NCI-H524 treated with DMSO at 0.1 percent for 48 hours (cell line): ENCODE results near the gene KASH5.
"Not testable (repeated sequence)": the region's sequence is repeated elsewhere in the genome, so short reads cannot be mapped to it uniquely, and the experiment has no call there.

Experiments
- DNase-seq: peaks from one replicate; lab custom pipeline; 2025; lab: John Stamatoyannopoulos, UW

Gene KASH5

GRCh38 chr19:49362048-49362928, 25.8 kb upstream of the KASH5 start, which contains the start of gene TEAD2:
Gene TEAD2 (minus strand): TSS chr19:49362416. CDS start chr19:49360075, 2,341 bp downstream.
- no peak for DNase-seq

DNA sequence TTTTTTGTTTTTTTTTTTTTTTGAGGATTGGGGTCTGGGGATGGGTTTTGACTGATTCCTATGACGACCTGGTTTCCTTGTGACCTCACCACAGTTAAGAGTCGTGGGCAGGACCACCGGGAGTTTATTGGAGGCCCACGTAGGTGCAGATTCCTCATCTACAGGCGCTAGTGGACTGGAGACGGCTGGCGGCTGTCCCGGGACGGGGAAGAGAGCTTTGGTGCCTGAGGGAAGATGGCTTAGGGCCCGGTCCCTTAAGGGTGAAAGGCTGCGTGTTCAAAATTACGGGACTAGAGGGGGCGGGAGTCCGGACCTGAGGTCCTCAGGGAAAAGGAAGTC, 25.2 kb upstream of the KASH5 start:
- DNase-seq: no peak

GRCh38 chr19:49363268-49364082, 24.6 kb upstream of the KASH5 start, which contains the start of gene DKKL1:
Gene DKKL1 (plus strand): TSS chr19:49363877. CDS start chr19:49363999, 122 bp downstream.
- peak; percentile 58 for DNase-seq

DNA sequence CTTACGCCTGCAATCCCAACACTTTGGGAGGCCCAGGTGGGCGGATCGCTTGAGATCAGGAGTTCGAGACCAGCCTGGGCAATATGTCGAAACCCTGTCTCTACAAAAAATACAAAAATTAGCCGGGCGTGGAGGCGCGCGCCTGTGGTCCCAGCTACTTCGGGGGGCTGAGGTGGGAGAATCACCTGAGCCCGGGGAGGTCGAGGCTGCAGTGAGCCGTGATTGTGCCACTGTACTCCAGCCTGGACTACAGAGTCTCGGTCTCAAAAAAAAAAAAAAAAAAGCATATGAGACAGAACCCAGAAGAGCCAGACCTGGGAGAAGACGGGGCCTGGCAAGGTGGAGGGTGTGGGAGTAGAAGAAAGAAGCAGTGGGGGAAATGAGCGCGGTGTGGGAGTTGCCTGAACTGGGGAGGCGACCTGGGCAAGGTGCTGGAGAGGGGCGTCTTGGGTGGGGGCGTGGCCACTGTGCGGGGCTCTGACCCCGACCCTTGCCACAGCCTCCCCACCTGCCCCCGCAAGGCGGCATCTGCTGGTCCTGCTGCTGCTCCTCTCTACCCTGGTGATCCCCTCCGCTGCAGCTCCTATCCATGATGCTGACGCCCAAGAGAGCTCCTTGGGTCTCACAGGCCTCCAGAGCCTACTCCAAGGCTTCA, 23.8 kb upstream of the KASH5 start:
- DNase-seq: no peak

DNA sequence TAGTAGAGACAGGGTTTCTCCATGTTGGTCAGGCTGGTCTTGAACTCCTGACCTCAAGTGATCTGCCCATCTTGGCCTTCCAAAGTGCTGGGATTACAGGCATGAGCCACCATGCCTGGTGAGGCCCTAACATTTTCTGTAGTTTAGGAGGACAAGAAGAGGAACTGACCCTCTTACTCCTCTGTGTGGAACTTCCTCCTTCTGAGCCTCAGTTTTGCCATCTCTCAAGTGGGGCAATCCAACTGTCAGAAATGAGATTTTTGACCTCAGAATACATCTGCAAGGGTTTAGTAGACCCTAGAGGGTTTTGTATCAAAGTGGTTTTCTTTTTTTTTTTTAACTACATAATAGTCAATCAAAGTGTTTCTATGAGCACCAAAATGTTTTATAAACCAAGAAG, 21.9 kb upstream of the KASH5 start:
- DNase-seq: no peak

GRCh38 chr19:49368711-49369358, 19.2 kb upstream of the KASH5 start:
- no peak for DNase-seq

GRCh38 chr19:49371184-49371583, 16.9 kb upstream of the KASH5 start:
- no peak for DNase-seq

- DNase-seq: not testable (repeated sequence)
Observed at GRCh38 chr19:49373174-49373573, 14.9 kb upstream of the KASH5 start.

GRCh38 chr19:49374665-49375434, 13.2 kb upstream of the KASH5 start:
- DNase-seq: no peak

- DNase-seq: no peak
Observed at GRCh38 chr19:49378512-49378911, 9.5 kb upstream of the KASH5 start.

- DNase-seq: no peak
Observed at GRCh38 chr19:49380391-49380790, 7.7 kb upstream of the KASH5 start.

GRCh38 chr19:49382639-49383038, 5.4 kb upstream of the KASH5 start:
- no peak for DNase-seq

GRCh38 chr19:49383599-49383998, 4.5 kb upstream of the KASH5 start:
- DNase-seq: no peak

DNA sequence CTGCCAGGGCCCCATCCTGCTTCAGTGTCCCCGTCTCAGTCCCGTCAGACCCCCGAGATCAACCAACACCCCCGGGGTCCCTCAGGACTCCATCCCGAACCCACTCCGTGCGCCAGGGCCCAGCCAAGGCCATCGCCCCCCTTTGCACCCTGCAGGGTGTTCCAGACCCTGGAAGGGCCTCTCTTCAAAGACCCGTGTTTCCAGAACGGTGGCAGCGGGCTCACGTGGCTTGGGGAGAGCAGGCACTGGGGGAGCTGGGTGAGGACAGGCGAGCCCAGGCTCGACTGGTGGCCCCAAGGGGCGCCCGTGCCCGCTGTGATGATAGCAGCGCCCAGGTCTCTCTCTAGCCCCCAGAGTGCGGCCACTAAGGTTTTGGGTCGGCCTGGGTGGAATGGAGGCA, 1.4 kb downstream of the KASH5 start:
- no peak for DNase-seq

DNA sequence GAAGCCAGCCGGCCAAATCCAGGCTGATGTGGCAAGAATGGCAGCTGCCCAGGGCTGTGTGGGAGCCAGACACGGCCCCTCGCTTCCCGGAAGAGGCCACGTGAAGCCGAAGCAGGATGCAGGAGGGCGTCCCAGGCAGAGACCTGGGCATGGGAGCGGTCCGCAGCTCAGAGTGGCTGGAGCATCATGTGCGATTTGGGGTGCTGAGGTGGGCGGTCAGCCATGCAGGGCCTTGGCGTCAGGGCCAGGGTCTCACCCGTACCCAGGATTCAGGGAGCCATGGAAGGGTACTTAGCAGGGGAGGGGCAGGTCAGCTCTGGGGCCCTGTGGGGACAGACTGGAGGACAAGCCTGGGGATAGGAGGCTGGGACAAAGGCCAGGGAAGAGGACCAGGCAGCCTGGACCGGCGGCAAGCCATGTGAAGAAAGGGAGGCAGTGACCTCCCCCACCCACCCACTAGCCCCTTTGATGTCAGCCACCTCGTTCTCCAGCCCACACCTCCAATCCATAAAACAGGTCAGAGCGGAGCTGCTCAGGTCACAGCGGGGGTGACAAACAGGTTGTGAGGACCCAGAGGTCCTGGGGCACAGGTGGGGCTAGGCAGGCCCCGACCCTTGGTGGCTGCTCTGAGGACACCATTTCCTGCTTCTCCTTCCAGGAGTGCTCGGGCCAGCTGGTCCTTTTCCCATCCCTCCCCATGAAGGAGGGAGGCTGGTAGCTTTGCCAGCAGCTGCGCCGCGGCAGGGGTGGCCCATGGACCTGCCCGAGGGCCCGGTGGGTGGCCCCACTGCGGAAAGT, 2.3 kb downstream of the KASH5 start:
- no peak for DNase-seq

DNA sequence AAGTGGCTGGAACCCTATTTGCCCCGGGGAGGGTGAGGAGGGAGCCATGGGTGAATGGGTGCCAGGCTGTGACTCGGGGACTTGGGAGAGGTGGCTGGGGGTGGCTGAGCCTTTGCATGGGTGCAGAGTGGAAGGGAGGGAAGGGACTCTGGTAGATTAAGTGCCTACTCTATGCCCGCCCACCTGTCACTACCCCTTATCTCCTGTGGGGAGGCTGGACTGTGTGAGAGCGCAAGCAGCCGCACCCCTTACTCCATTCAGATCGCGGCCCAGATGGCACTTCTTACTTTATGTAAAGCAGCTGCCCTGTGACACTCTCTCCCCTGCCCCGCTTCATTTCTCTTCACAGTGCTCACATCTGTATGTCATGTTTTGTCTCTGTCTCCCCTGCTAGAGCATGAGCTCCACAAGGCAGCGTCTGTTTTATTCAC, 2.9 kb downstream of the KASH5 start:
- peak; percentile 93 for DNase-seq

GRCh38 chr19:49391581-49392399, 3.7 kb downstream of the KASH5 start:
- peak; percentile 55 for DNase-seq

DNA sequence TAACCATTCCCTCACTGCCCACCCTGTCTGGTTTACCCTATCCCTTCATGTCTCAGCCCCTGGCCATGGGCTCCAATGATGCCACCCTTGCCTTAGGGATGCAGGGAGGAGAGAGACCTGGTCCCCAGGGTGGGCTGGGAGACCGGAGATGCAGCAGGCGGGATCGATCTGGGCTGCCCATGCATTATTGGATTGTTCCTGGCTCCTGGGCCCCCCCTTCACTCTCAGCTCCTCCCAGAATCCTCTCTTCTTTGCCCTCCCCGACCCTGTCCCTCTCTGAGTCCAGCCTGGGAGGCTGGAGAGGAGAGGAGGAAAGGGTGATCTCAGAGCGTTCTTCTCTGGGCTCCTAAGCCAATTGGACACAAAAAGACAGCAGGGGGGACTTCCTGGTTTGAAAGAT, 5.8 kb downstream of the KASH5 start:
- no peak for DNase-seq
